Endothelial cell of umbilical vein (primary cell): ENCODE measurements around the gene THEM5. TPM values are rescaled to one million over a fixed set of nuclear protein-coding genes. Genes with fewer than 3 reads are reported as not detected.

ENCODE experiments used
- BruUV-seq: library from RNA; stranded (reverse); fragments of 400-500 nt; replicated peaks from 2 replicates; lab custom pipeline; 2021; lab: Mats Ljungman, UMichigan
- CTCF ChIA-PET: fragments of 300-600, 350-600 bp; sonication (Branson Sonifier 250); formaldehyde crosslinking; loops from one replicate; lab custom pipeline; 2021; ENCODE audit warnings: antibody characterized with exemption, inconsistent platforms; lab: Charles Lee
- POLR2A ChIA-PET: fragments of 300-600, 350-600 bp; sonication (Branson Sonifier 250); formaldehyde crosslinking; loops from one replicate; lab custom pipeline; 2021; ENCODE audit warnings: antibody characterized with exemption, inconsistent platforms; lab: Charles Lee
- DNase-seq: peaks from one replicate; pipeline ENCODE4 v3.0.0-alpha.2; 2011; ENCODE audit warnings: low read depth, low spot score
- FAIRE-seq: peaks from 2 replicates; lab custom pipeline; 2011; peaks lifted over from hg19 to GRCh38; lab: Jason Lieb, UNC
- H2AFZ ChIP-seq: 2 replicates; pipeline ENCODE4 v1.6.0; 2012; ENCODE audit warnings: low read depth, low read length, control low read depth, inconsistent platforms
- H3K27ac ChIP-seq: 2 replicates; pipeline ENCODE4 v1.5.1; 2011; ENCODE audit warnings: low read depth, mild to moderate bottlenecking, control low read depth, low read length, moderate library complexity; ENCODE audit not compliant: insufficient read depth
- H3K27me3 ChIP-seq, 2 experiments: 2 replicates each; pipeline versions ENCODE4 v1.6.0 to v1.6.1; 2011; ENCODE audit warnings: low read length in 2 of 2, mixed read lengths in 1 of 2; ENCODE audit not compliant: control insufficient read depth in 2 of 2, insufficient read depth in 2 of 2
- H3K36me3 ChIP-seq, 2 experiments: 2 replicates in 1 of 2; 3 replicates in 1 of 2; pipeline ENCODE4 v1.5.1; 2011; ENCODE audit warnings: low read length in 2 of 2, mild to moderate bottlenecking in 1 of 2, moderate library complexity in 1 of 2; ENCODE audit not compliant: control insufficient read depth in 2 of 2, insufficient read depth in 2 of 2; ENCODE audit errors: extremely low read depth in 1 of 2
- H3K4me1 ChIP-seq: 3 replicates; pipeline ENCODE4 v1.5.1; 2011; ENCODE audit warnings: mild to moderate bottlenecking, low read length; ENCODE audit not compliant: control insufficient read depth, insufficient read depth; ENCODE audit errors: extremely low read depth
- H3K4me2 ChIP-seq: 2 replicates; pipeline ENCODE4 v1.6.1; 2011; ENCODE audit warnings: low read length, control low read depth, mixed read lengths; ENCODE audit not compliant: insufficient read depth
- H3K4me3 ChIP-seq, 3 experiments: fragments of 200-600 bp in 1 of 3; sonication (generic), shearing (Covaris generic) in 1 of 3; replicated peaks in 1 of 3; 2 replicates each; pipeline ENCODE4 v1.5.1; 2011 to 2016; ENCODE audit warnings: control low read depth in 3 of 3, low read length in 3 of 3, mild to moderate bottlenecking in 2 of 3, inconsistent platforms in 1 of 3, low read depth in 1 of 3, moderate library complexity in 1 of 3; ENCODE audit not compliant: insufficient read depth in 1 of 3
- H3K79me2 ChIP-seq: 2 replicates; pipeline ENCODE4 v1.6.0; 2012; ENCODE audit warnings: low read length, inconsistent platforms; ENCODE audit not compliant: control insufficient read depth, insufficient read depth
- H3K9ac ChIP-seq: replicated peaks from 2 replicates; pipeline ENCODE3; 2011; ENCODE audit warnings: low read length, control low read depth; ENCODE audit not compliant: insufficient read depth; ENCODE audit errors: extremely low read depth
- H3K9me1 ChIP-seq: replicated peaks from 3 replicates; pipeline ENCODE4 v1.6.0; 2011; ENCODE audit warnings: mild to moderate bottlenecking, low read length; ENCODE audit not compliant: control insufficient read depth, insufficient read depth; ENCODE audit errors: extremely low read depth
- H3K9me3 ChIP-seq: replicated peaks from 2 replicates; pipeline ENCODE4 v1.5.1; 2012; ENCODE audit warnings: low read length, inconsistent platforms; ENCODE audit not compliant: control insufficient read depth, insufficient read depth
- H4K20me1 ChIP-seq: replicated peaks from 2 replicates; pipeline ENCODE3; 2011; ENCODE audit warnings: mild to moderate bottlenecking, low read length; ENCODE audit not compliant: control insufficient read depth, insufficient read depth; ENCODE audit errors: extremely low read depth
- EZH2 ChIP-seq: IDR thresholded peaks from 2 replicates; pipeline ENCODE4 v1.6.1; 2012; ENCODE audit warnings: borderline replicate concordance, low read depth, mild to moderate bottlenecking, moderate library complexity, low read length, inconsistent platforms; ENCODE audit not compliant: severe bottlenecking
- FOS ChIP-seq: IDR thresholded peaks from 2 replicates; pipeline ENCODE4 v1.6.1; 2011; ENCODE audit warnings: mild to moderate bottlenecking, low read length, moderate library complexity, borderline replicate concordance; ENCODE audit not compliant: insufficient read depth
- GATA2 ChIP-seq: IDR thresholded peaks from 2 replicates; pipeline ENCODE4 v1.7.0; 2011; ENCODE audit warnings: low read depth, mild to moderate bottlenecking, moderate library complexity, mixed read lengths, low read length; ENCODE audit not compliant: insufficient read length, insufficient read depth
- JUN ChIP-seq: IDR thresholded peaks from 2 replicates; pipeline ENCODE4 v1.6.1; 2011; ENCODE audit warnings: borderline replicate concordance, low read depth; ENCODE audit not compliant: insufficient read length, insufficient read depth
- MYC ChIP-seq: IDR thresholded peaks from one replicate; pipeline ENCODE4 v1.6.1; 2011; ENCODE audit warnings: mild to moderate bottlenecking, low read depth, low read length
- POLR2A ChIP-seq: IDR thresholded peaks from 2 replicates; pipeline ENCODE4 v1.6.1; 2012; ENCODE audit warnings: low read depth, mild to moderate bottlenecking, control low read depth, low read length
- POLR2AphosphoS5 ChIP-seq: IDR thresholded peaks from 2 replicates; pipeline ENCODE4 v1.6.1; 2012; ENCODE audit warnings: low read depth, mild to moderate bottlenecking, control low read depth, low read length, moderate library complexity; ENCODE audit not compliant: insufficient read depth
- dilution Hi-C: fragments of 300-500 bp; cut with MboI; formaldehyde crosslinking; loops from one replicate; pipeline ENCODE4 v1.15.0; 2019; ENCODE audit warnings: low sequenced_read_pairs; ENCODE audit not compliant: extremely low pct_ligation_motif_present
- intact Hi-C: fragments of 100-400 bp; cut with micrococcal nuclease; formaldehyde crosslinking; loops from one replicate; pipeline ENCODE4 v1.10.0; 2022
- polyA plus RNA-seq, 4 experiments: library from polyadenylated mRNA; depleted of rRNA in 3 of 4; stranded (reverse) in 3 of 4; unstranded in 1 of 4; fragments of >200 nt; gene quantifications; 2 replicates each; pipeline versions ENCODE4 v1.2.1 to v1.2.3, GENCODE V29; 2011 to 2012; ENCODE audit warnings: missing spikeins in 1 of 4
- total RNA-seq: library from RNA; stranded (reverse); gene quantifications from 2 replicates; pipeline ENCODE4 v1.2.3, GENCODE V29; 2021
- TF ChIP-seq, protein P1 (sequence below): IDR thresholded peaks from 2 replicates; pipeline ENCODE4 v1.6.1; 2011; ENCODE audit not compliant: insufficient read depth, insufficient read length
- TF ChIP-seq, protein P2 (sequence below), 2 donors: IDR thresholded peaks; 1 replicate in 1 of 2; 2 replicates in 1 of 2; pipeline ENCODE4 v1.5.1; 2011; ENCODE audit warnings: low read length in 2 of 2, mild to moderate bottlenecking in 2 of 2, moderate library complexity in 2 of 2, control low read depth in 1 of 2, inconsistent platforms in 1 of 2, low read depth in 1 of 2; ENCODE audit not compliant: insufficient read depth in 1 of 2; ENCODE audit errors: extremely low read depth in 1 of 2

The THEM5 gene
- total and polyA plus RNA-seq, 2 donors (not counting 3 experiments of a cell fraction or from before 2014, with no cell fraction given) = not detected

DNA sequence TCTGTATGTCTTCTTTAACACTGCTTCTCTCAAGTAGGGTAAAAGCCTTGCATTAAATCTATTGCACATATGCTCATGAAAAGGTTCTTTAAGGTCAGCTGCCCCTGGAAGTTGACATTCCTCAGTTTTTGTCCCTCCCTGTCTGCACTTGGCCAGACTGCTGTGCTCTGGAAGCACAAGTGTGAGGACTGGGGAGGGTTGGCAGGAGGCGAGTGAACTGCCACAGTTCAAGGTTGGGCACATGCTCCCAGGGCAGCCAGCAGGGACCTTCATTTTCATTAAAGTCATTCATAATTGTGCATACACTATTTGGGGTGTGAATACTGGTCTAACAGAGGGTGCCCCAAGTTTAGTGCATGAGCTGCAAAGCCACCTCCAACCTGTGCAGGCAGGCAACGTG is 10.9 kb upstream of the THEM5 start:
- Histone ChIP-seq H3K9me3 (no peaks in the 10 kb centered on the region), H3K4me2 (no peak overlapping the region), H4K20me1 (no peaks in the 10 kb centered on the region), H3K4me3 (no peak overlapping the region), H3K36me3 (no peaks in the 10 kb centered on the region), H3K27ac (no peak overlapping the region), H3K9me1 (no peaks in the 10 kb centered on the region), H2AFZ (no peak overlapping the region), H3K4me1 (peaks cover 16% of the 10 kb centered on the region), H3K79me2 (no peaks in the 10 kb centered on the region), H3K9ac (no peak overlapping the region), H3K27me3 (no peaks in the 10 kb centered on the region)
- no peak for TF ChIP-seq POLR2A
- TF ChIP-seq FOS = no peak
- TF ChIP-seq EZH2 = no peak
- TF ChIP-seq GATA2 = no peak
- no peak for TF ChIP-seq MYC
- TF ChIP-seq JUN = no peak
- TF ChIP-seq, protein P1, sequence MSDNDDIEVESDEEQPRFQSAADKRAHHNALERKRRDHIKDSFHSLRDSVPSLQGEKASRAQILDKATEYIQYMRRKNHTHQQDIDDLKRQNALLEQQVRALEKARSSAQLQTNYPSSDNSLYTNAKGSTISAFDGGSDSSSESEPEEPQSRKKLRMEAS = no peak
- TF ChIP-seq, protein P2, sequence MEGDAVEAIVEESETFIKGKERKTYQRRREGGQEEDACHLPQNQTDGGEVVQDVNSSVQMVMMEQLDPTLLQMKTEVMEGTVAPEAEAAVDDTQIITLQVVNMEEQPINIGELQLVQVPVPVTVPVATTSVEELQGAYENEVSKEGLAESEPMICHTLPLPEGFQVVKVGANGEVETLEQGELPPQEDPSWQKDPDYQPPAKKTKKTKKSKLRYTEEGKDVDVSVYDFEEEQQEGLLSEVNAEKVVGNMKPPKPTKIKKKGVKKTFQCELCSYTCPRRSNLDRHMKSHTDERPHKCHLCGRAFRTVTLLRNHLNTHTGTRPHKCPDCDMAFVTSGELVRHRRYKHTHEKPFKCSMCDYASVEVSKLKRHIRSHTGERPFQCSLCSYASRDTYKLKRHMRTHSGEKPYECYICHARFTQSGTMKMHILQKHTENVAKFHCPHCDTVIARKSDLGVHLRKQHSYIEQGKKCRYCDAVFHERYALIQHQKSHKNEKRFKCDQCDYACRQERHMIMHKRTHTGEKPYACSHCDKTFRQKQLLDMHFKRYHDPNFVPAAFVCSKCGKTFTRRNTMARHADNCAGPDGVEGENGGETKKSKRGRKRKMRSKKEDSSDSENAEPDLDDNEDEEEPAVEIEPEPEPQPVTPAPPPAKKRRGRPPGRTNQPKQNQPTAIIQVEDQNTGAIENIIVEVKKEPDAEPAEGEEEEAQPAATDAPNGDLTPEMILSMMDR (IDR thresholded peaks at IDR 0.05; ENCODE audit: extremely low read depth in 1 of 2, insufficient read depth in 1 of 2, low read depth in 1 of 2, low read length in 2 of 2) = no peak
- no peak for TF ChIP-seq POLR2AphosphoS5
- POLR2A ChIA-PET = no interaction called here
- intact Hi-C loops (no loop called here), dilution Hi-C loops (no loop called here)
- DNase-seq = no peak
- FAIRE-seq = no peak
- BruUV-seq = no TSS peak
- CTCF ChIA-PET = no interaction called here
